A673 (cell line): ENCODE measurements around the gene TRPM8.
"Not testable (repeated sequence)": the region's sequence is repeated elsewhere in the genome, so short reads cannot be mapped to it uniquely, and the experiment has no call there.

Source experiments
- CTCF ChIP-seq: fragments of 300-800, 200-600 bp; sonication (generic); conservative IDR thresholded peaks from 2 replicates; pipeline ENCODE4 v1.5.1; 2017; ENCODE audit warnings: low read depth, mild to moderate bottlenecking, antibody characterized with exemption, low read length, moderate library complexity, mixed read lengths
- EZH2 ChIP-seq: fragments of 200-600 bp; sonication (generic); IDR thresholded peaks from 2 replicates; pipeline ENCODE4 v1.6.1; 2017; ENCODE audit warnings: borderline replicate concordance, low read depth, mild to moderate bottlenecking, mixed read lengths, antibody characterized with exemption, low read length; ENCODE audit not compliant: poor library complexity, severe bottlenecking

GRCh38 chr2:233872125-233872524 lies 45.0 kb upstream of the TRPM8 start:
- not testable (repeated sequence) for TF ChIP-seq CTCF, EZH2
